LNCaP clone FGC (cell line): ENCODE measurements around the gene FOXP4.

Source experiments
- DNase-seq: peaks from one replicate; pipeline ENCODE4 v3.0.0-alpha.2; 2011; ENCODE audit warnings: low read depth
- H3K4me3 ChIP-seq: 2 replicates; pipeline ENCODE4 v1.5.1; 2011; ENCODE audit warnings: mild to moderate bottlenecking, low read depth, low read length, control low read depth
- TF ChIP-seq, protein P1 (sequence below): IDR thresholded peaks from 2 replicates; pipeline ENCODE4 v1.5.1; 2012; ENCODE audit warnings: mild to moderate bottlenecking; ENCODE audit not compliant: control insufficient read depth, insufficient read depth; ENCODE audit errors: extremely low read depth

FOXP4 gene

DNA sequence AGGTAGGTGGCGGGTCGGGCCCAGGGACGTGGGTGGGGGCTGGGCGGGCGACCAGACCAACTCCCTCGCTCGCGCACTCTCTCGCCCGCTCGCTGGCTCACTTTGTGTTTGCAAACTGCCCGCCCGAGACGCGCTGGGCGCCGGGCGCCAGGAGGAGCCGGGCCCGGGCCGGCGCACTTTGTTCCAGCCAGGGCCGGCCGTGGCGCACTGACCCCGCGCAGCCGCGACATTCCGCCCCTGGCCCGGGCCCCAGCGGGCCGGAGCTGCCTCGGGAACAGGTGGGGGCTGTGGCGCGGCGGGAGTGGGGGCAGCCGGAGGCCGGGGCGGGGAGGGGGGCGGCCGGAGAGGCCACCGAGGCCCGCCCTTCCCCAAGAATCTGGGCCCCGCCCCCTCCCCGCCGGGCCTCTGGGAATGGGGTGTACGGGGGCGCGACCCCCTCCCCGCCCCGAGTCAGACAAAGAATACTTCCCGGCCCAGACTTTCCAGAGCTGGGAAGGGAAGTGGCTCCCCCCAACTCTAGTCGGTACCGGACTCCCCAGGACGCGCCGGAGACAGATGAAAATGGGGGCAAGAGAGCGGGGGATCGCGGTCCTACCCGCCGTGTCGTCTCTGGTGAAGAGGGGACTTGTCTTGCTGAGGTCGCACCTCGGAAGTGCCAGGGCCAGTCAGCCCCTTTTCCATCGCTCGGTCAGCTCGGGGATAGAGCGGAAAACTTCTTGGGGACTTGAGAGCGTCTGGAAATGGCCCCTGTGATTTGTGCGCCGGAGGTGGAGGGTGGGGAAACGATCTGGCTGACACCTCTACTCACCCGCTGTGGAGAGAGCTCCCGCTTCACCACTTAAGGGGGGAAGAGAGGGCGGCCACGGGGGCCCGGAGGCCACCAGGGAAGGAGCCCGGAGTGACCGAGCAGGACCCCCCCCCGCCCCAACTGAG, 951 bp downstream of the FOXP4 start:
- H3K4me3 ChIP-seq = peak overlapping the region; percentile 73
- TF ChIP-seq, protein P1, sequence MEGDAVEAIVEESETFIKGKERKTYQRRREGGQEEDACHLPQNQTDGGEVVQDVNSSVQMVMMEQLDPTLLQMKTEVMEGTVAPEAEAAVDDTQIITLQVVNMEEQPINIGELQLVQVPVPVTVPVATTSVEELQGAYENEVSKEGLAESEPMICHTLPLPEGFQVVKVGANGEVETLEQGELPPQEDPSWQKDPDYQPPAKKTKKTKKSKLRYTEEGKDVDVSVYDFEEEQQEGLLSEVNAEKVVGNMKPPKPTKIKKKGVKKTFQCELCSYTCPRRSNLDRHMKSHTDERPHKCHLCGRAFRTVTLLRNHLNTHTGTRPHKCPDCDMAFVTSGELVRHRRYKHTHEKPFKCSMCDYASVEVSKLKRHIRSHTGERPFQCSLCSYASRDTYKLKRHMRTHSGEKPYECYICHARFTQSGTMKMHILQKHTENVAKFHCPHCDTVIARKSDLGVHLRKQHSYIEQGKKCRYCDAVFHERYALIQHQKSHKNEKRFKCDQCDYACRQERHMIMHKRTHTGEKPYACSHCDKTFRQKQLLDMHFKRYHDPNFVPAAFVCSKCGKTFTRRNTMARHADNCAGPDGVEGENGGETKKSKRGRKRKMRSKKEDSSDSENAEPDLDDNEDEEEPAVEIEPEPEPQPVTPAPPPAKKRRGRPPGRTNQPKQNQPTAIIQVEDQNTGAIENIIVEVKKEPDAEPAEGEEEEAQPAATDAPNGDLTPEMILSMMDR = no peak
- DNase-seq = no peak

DNA sequence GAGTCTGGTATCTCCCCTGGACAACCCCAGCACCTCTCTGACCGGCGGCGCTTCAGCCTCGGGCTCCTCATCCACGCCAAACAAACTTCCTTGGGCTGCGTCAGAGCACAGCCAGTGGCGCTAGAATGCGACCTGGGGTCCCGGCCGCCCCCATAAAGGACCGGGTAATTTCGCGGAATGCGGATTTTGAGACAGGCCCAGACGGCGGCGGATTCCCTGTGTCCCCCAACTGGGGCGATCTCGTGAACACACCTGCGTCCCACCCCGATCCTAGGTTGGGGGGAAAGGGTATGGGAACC, 1.6 kb downstream of the FOXP4 start:
- TF ChIP-seq, protein P1 = no peak
- no peak for DNase-seq
- H3K4me3 ChIP-seq = peak overlapping the region; percentile 73

DNA sequence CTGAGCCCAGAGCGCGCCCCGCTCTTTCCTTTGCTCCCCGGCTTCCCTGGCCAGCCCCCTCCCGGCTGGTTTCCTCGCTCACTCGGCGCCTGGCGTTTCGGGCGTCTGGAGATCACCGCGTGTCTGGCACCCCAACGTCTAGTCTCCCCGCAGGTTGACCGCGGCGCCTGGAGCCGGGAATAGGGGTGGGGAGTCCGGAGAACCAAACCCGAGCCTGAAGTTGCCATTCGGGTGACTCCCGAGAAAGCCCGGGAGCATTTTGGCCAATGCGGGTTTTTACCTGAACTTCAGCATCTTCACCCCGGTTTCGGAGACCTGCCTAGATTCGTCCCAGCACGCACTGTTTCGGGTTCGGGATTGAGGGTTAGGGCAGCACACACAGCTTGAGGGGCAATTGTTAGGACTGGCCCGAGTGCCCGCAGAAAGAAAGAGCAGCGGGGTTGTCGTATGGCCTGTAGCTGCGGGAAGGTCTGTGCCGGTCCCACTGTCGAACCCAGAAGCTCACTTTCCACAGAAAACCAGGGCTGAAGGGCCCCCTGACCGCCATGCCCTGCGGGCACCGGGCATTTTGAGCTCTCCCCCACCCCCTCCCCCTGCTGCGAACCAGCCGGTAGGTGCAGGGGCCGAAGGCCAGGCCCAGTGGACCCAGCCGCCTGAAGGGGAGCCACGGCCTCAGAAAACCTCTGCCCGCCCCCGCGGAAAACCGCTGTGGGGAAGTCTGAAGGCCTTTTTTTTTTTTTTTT, 2.1 kb downstream of the FOXP4 start:
- TF ChIP-seq, protein P1 = no peak
- peak overlapping the region; percentile 73 for H3K4me3 ChIP-seq
- DNase-seq = no peak

DNA sequence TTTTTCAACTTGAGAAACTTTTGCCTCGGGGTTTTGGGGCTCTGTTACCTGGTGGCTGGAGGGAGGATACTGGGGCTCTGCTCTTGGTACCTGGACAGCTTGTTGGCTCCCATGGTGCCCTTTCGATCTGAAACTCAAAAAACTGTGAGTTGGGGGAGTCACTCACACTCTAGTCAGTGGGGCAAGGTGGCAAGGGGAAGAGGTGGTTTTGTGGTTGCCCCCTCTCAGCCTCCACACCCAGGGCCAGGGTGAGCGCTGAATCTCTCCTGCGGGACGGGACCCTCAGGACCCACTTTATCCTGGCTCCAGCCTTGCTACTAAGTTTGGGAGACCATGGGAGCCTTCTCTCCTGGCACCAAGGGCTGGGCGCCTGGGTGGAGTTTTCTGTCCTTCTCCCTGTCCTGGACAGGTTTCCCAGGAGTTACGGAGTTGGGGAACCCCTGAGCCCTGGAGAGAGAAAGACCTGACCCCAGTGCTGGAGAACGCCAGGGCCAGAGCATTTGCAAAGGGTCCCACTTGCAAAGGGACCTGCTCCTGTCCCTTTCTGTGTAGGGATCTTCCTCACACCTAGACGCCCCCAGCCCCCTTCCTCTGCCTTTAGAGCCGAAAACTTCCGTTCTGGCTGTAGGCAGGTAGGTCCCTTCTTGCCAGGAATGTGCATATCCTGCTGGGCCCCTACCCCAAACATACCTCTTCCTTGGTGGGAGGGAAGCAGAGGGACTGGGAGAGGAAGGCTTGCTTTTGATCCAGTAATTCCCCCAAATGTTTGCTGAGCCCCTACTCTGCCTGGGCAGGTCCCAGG, 2.9 kb downstream of the FOXP4 start:
- DNase-seq = no peak
- TF ChIP-seq, protein P1 = no peak
- no peak overlapping the region for H3K4me3 ChIP-seq

DNA sequence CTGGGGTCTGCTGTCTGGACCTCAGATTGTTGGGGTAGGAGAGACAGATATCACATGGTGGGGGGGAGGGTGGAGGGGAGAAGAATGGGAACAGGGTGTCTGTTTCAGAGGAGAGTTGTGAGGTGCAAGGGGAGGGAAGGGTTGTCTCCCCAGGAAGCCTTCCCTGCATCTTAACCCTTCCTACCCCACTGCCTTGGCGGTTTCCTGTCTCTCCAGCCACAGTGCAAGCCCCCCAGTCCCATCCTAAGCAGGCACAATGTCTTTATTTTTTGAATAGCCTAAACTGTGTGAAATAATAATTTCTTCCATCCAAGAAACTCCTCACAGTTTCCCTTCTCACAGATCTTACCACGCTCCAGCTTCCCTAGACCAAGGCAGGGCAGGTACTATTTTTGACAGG, 3.5 kb downstream of the FOXP4 start:
- H3K4me3 ChIP-seq = no peak overlapping the region
- no peak for DNase-seq
- TF ChIP-seq, protein P1 = no peak

- DNase-seq = no peak
- TF ChIP-seq, protein P1 = no peak
- H3K4me3 ChIP-seq = no peak overlapping the region
These were observed 5.0 kb downstream of the FOXP4 start for GRCh38 chr6:41551086-41551700.
